K562 (cell line): Measurements from ENCODE around the gene PNKD. TPM values are rescaled to one million over a fixed set of nuclear protein-coding genes. Genes with fewer than 3 reads are reported as not detected.

Experiments used
- ATAC-seq: fragments of 200-7000 bp; cut with Tn5 transposase; 3 replicates; pipeline ENCODE4 v1.9.1; 2020; ENCODE audit warnings: moderate library complexity
- BruUV-seq: library from RNA; stranded (reverse); fragments of 400-500 nt; replicated peaks from 2 replicates; lab custom pipeline; 2021; lab: Mats Ljungman, UMichigan
- CTCF ChIA-PET: fragments of 300-600 bp; formaldehyde crosslinking; extraction: SDS; loops from one replicate; lab custom pipeline; 2021; ENCODE audit warnings: low intra/inter-chr PET ratio; lab: Yijun Ruan, JAX
- POLR2A ChIA-PET: fragments of 300-600, 350-650 bp; sonication (Branson Sonifier 250); formaldehyde crosslinking; extraction: SDS; loops from one replicate; lab custom pipeline; 2021; ENCODE audit warnings: antibody characterized with exemption, inconsistent platforms; lab: Yijun Ruan, JAX
- DNase-seq, 4 experiments: peaks; one replicate each; pipeline versions ENCODE4 v3.0.0 to v3.0.0-alpha.2; 2011 to 2018; ENCODE audit warnings: low spot score in 3 of 4, mixed read lengths in 3 of 4; ENCODE audit errors: extremely low read depth in 1 of 4
- FAIRE-seq: peaks from 2 replicates; lab custom pipeline; 2011; peaks lifted over from hg19 to GRCh38; lab: Jason Lieb, UNC
- H2AFZ ChIP-seq: 2 replicates; pipeline ENCODE4 v1.6.0; 2011; ENCODE audit warnings: low read depth, low read length, control low read depth, inconsistent platforms
- H3K27ac ChIP-seq: fragments of 200-600 bp; 3 replicates; pipeline ENCODE4 v1.8.0; 2011; ENCODE audit warnings: low read depth, mild to moderate bottlenecking, control low read depth, inconsistent platforms, low read length, moderate library complexity, mixed read lengths; ENCODE audit errors: extremely low read depth
- H3K27me3 ChIP-seq, 2 experiments: fragments of 300-600 bp in 1 of 2; 2 replicates in 1 of 2; 3 replicates in 1 of 2; pipeline versions ENCODE4 v1.6.0 to v1.8.0; 2011; ENCODE audit warnings: inconsistent platforms in 2 of 2, low read length in 2 of 2, mild to moderate bottlenecking in 1 of 2, mixed read lengths in 1 of 2, moderate library complexity in 1 of 2; ENCODE audit not compliant: control insufficient read depth in 2 of 2, insufficient read depth in 2 of 2
- H3K36me3 ChIP-seq: fragments of 300-600 bp; 3 replicates; pipeline ENCODE4 v1.8.0; 2011; ENCODE audit warnings: mild to moderate bottlenecking, low read length, inconsistent platforms; ENCODE audit not compliant: control insufficient read depth, insufficient read depth
- H3K4me1 ChIP-seq, 2 experiments: fragments of 200-600 bp in 1 of 2; replicated peaks in 1 of 2; 2 replicates in 1 of 2; 3 replicates in 1 of 2; pipeline versions ENCODE4 v1.5.1 to v1.8.0; 2011; ENCODE audit warnings: inconsistent platforms in 2 of 2, low read length in 2 of 2, mild to moderate bottlenecking in 1 of 2, mixed read lengths in 1 of 2, moderate library complexity in 1 of 2; ENCODE audit not compliant: control insufficient read depth in 2 of 2, insufficient read depth in 2 of 2
- H3K4me2 ChIP-seq: 2 replicates; pipeline ENCODE4 v1.6.1; 2011; ENCODE audit warnings: low read length, control low read depth, inconsistent platforms, mixed read lengths; ENCODE audit not compliant: insufficient read depth
- H3K4me3 ChIP-seq: fragments of 200-600 bp; sonication (generic), shearing (Covaris generic); 2 replicates; pipeline ENCODE4 v1.5.1; 2016; ENCODE audit warnings: control low read depth, inconsistent platforms
- H3K79me2 ChIP-seq: fragments of 200-600 bp; 3 replicates; pipeline ENCODE4 v1.8.0; 2011; ENCODE audit warnings: low read length, inconsistent platforms; ENCODE audit not compliant: control insufficient read depth, insufficient read depth
- H3K9ac ChIP-seq, 2 experiments: 2 replicates each; pipeline versions ENCODE4 v1.6.0 to v1.6.1; 2011; ENCODE audit warnings: low read depth in 2 of 2, low read length in 2 of 2, control low read depth in 1 of 2, inconsistent platforms in 1 of 2, mild to moderate bottlenecking in 1 of 2, mixed read lengths in 1 of 2; ENCODE audit not compliant: insufficient read depth in 1 of 2
- H3K9me1 ChIP-seq: one replicate; pipeline ENCODE4 v1.6.0; 2011; ENCODE audit warnings: inconsistent platforms, mild to moderate bottlenecking, low read length, moderate library complexity; ENCODE audit not compliant: control insufficient read depth, insufficient read depth
- H3K9me3 ChIP-seq: replicated peaks from 2 replicates; pipeline ENCODE4 v1.5.1; 2011; ENCODE audit warnings: low read depth, low read length, inconsistent platforms; ENCODE audit not compliant: control insufficient read depth, insufficient read depth
- H4K20me1 ChIP-seq: replicated peaks from 2 replicates; pipeline ENCODE4 v1.6.1; 2011; ENCODE audit warnings: low read length, inconsistent platforms, mixed read lengths; ENCODE audit not compliant: control insufficient read depth, insufficient read depth
- CREB1 ChIP-seq, 2 experiments: sonication (generic) in 1 of 2; formaldehyde crosslinking in 1 of 2; IDR thresholded peaks; 2 replicates each; pipeline versions ENCODE4 v1.6.1 to v1.8.0; 2012 to 2022; ENCODE audit warnings: inconsistent platforms in 1 of 2, mild to moderate bottlenecking in 1 of 2, missing genetic modification reagents in 1 of 2, moderate library complexity in 1 of 2
- CREM ChIP-seq: IDR thresholded peaks from 2 replicates; pipeline ENCODE4 v1.6.1; 2014; ENCODE audit warnings: antibody characterized with exemption, low read depth
- EP300 ChIP-seq: IDR thresholded peaks from 2 replicates; pipeline ENCODE4 v1.6.1; 2012; ENCODE audit warnings: low read length, improper control_type of control experiment
- FOXA3 ChIP-seq, 2 experiments: fragments of 450-650 bp in 1 of 2; sonication (generic) in 1 of 2; formaldehyde crosslinking; IDR thresholded peaks in 1 of 2; conservative IDR thresholded peaks in 1 of 2; 2 replicates each; pipeline versions ENCODE4 v1.4.0 to v1.8.0; 2020 to 2022; ENCODE audit warnings: mild to moderate bottlenecking in 2 of 2, missing genetic modification reagents in 1 of 2
- FOXK2 ChIP-seq, 2 experiments: fragments of 450-650 bp; IDR thresholded peaks in 1 of 2; conservative IDR thresholded peaks in 1 of 2; 2 replicates each; pipeline ENCODE4 v1.6.1; 2016; ENCODE audit warnings: low read depth in 2 of 2, mild to moderate bottlenecking in 1 of 2
- KDM2B ChIP-seq: fragments of 250-450 bp; sonication (Bioruptor Pico); IDR thresholded peaks from 2 replicates; pipeline ENCODE4 v1.8.0; 2021; ENCODE audit warnings: mild to moderate bottlenecking, moderate library complexity
- KLF16 ChIP-seq: IDR thresholded peaks from 2 replicates; pipeline ENCODE4 v1.6.1; 2016; ENCODE audit warnings: antibody characterized with exemption
- LEF1 ChIP-seq: fragments of 450-650 bp; IDR thresholded peaks from 2 replicates; pipeline ENCODE4 v1.6.1; 2016; ENCODE audit warnings: mild to moderate bottlenecking
- MYC ChIP-seq, 2 experiments: fragments of 250-450 bp in 1 of 2; sonication (Bioruptor Pico) in 1 of 2; IDR thresholded peaks; 2 replicates each; pipeline versions ENCODE4 v1.5.1 to v1.6.1; 2012 to 2021; ENCODE audit warnings: low read depth in 2 of 2, borderline replicate concordance in 1 of 2, improper control_type of control experiment in 1 of 2, low read length in 1 of 2, mild to moderate bottlenecking in 1 of 2, moderate library complexity in 1 of 2
- MYNN ChIP-seq, 2 experiments: sonication (generic); formaldehyde crosslinking in 1 of 2; IDR thresholded peaks; 2 replicates each; pipeline versions ENCODE4 v1.5.0 to v1.6.1; 2016 to 2020; ENCODE audit warnings: antibody characterized with exemption in 1 of 2, missing genetic modification reagents in 1 of 2
- NCOA1 ChIP-seq: fragments of 450-650 bp; IDR thresholded peaks from 2 replicates; pipeline ENCODE4 v1.6.1; 2016; ENCODE audit warnings: low read depth
- POLR2AphosphoS2 ChIP-seq: IDR thresholded peaks from 2 replicates; pipeline ENCODE4 v1.6.1; 2012; ENCODE audit warnings: low read length, improper control_type of control experiment
- RAD21 ChIP-seq, 2 experiments: fragments of 250-450 bp in 1 of 2; fragments of 450-650 bp in 1 of 2; sonication (Bioruptor Pico) in 1 of 2; formaldehyde crosslinking in 1 of 2; IDR thresholded peaks in 1 of 2; conservative IDR thresholded peaks in 1 of 2; 2 replicates each; pipeline versions ENCODE4 v1.4.0 to v1.8.0; 2020 to 2022; ENCODE audit warnings: mild to moderate bottlenecking in 2 of 2, moderate library complexity in 1 of 2
- RBBP5 ChIP-seq: fragments of 200-600 bp; sonication (generic); IDR thresholded peaks from 2 replicates; pipeline ENCODE4 v1.6.1; 2012; ENCODE audit warnings: borderline replicate concordance, mild to moderate bottlenecking, low read length, control low read depth, inconsistent platforms; ENCODE audit not compliant: insufficient read depth, poor library complexity, severe bottlenecking
- RNF2 ChIP-seq: sonication (generic); IDR thresholded peaks from 2 replicates; pipeline ENCODE4 v1.6.1; 2016
- SIN3A ChIP-seq, 2 experiments: fragments of 150-350 bp in 1 of 2; IDR thresholded peaks; 2 replicates each; pipeline ENCODE4 v1.6.1; 2011 to 2016; ENCODE audit warnings: borderline replicate concordance in 2 of 2, low read depth in 2 of 2, low read length in 2 of 2, mild to moderate bottlenecking in 2 of 2, moderate library complexity in 2 of 2; ENCODE audit not compliant: control insufficient read depth in 1 of 2
- SOX6 ChIP-seq: fragments of 450-650 bp; IDR thresholded peaks from 2 replicates; pipeline ENCODE4 v1.6.1; 2014; ENCODE audit warnings: mild to moderate bottlenecking
- TAF9B ChIP-seq: fragments of 450-650 bp; IDR thresholded peaks from 2 replicates; pipeline ENCODE4 v1.6.1; 2018; ENCODE audit warnings: mild to moderate bottlenecking; ENCODE audit not compliant: partially characterized antibody
- ZNF143 ChIP-seq: sonication (generic); formaldehyde crosslinking; IDR thresholded peaks from 2 replicates; pipeline ENCODE4 v1.9.0; 2022; ENCODE audit warnings: mild to moderate bottlenecking, missing genetic modification reagents
- ZNF584 ChIP-seq: fragments of 200-800 bp; sonication (Bioruptor generic); IDR thresholded peaks from 2 replicates; pipeline ENCODE4 v1.6.1; 2016; ENCODE audit warnings: low read depth, mild to moderate bottlenecking, missing genetic modification characterization, missing compliant biosample characterization
- ZNF644 ChIP-seq: fragments of 200-800 bp; sonication (Bioruptor generic); IDR thresholded peaks from 2 replicates; pipeline ENCODE4 v1.6.1; 2016; ENCODE audit warnings: low read depth, missing genetic modification characterization, missing compliant biosample characterization
- WGBS: fragments of 100-300 bp; shearing (Covaris generic); methylation state at CpG from one replicate; pipeline ENCODE4 v1.1.6; 2016; ENCODE audit warnings: low coverage, mixed read lengths; ENCODE audit not compliant: insufficient coverage; ENCODE audit errors: missing lambda C conversion rate; 5-methylcytosine and 5-hydroxymethylcytosine counted together
- in situ Hi-C: fragments of 300-500 bp; cut with MboI; formaldehyde crosslinking; loops from 4 replicates; pipeline ENCODE4 v1.15.0; 2018; ENCODE audit warnings: inconsistent platforms, mixed read lengths
- intact Hi-C: fragments of 100-400 bp; cut with micrococcal nuclease; formaldehyde crosslinking; loops from 2 replicates; pipeline ENCODE4 v1.14.2; 2022
- polyA plus RNA-seq, 8 experiments: library from polyadenylated mRNA; depleted of rRNA in 4 of 8; stranded (reverse) in 5 of 8; unstranded in 3 of 8; fragments of >200 nt; fragmentation: Nextera tagmentation in 2 of 8; fragmentation: Illumina TruSeq in 1 of 8; extraction: Ambion mirVana in 2 of 8; extraction: Trizol in 1 of 8; gene quantifications; 2 replicates each; pipeline versions ENCODE4 v1.2.1 to v1.2.3, GENCODE V29; 2011 to 2014; ENCODE audit warnings: inconsistent platforms in 1 of 8, missing spikeins in 1 of 8
- total RNA-seq, 7 experiments: library from RNA; depleted of rRNA in 6 of 7; stranded (reverse); fragments of >200 nt in 6 of 7; fragmentation: Illumina TruSeq in 2 of 7; extraction: Trizol in 2 of 7; gene quantifications; 2 replicates each; pipeline versions ENCODE4 v1.2.1 to v1.2.3, GENCODE V29; 2011 to 2021; ENCODE audit warnings: low replicate concordance in 1 of 7

The PNKD gene
- total and polyA plus RNA-seq, 9 of the 15 experiments (the other 6 are each of a cell fraction or from before 2014, with no cell fraction given), result 26.0 to 105 (median 60.1) TPM

DNA sequence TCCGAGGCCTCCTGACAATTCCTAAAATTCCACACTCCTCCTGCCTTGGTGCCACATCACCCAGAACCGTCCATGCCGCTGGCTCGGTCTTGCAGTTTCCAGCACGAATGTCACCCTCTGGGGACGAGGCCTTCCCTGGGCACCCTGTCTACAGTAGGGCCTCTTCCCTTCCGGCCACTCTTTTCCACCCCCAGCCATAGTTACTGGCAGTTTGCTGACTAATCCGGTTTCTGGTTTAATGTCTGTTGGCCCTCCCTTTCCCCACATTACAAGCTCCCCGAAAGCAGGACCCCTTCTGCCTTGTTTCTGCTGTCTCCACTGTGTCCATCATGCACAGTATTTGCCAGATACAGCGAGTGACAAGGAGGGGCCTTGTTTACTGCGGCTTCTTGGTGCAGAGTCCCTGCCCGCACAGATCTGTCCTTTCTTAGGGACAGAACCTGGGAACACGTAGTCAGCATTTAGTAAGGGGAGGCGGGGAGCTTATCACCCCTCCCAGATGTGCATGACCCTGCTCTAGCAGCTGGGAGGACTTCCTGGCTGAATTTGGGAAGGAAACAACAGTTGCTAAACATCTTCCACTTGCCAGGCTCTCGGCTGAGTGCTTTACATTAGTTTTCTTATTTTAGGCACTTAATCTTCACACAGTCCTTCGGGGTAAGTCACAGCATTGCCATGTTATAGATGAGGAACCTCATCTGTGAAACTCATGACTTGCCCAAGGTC lies 62.8 kb downstream of the PNKD start:
- POLR2A ChIA-PET, result interaction anchor here (0.6 to 2.2 kb wide), 10 partner anchors 9 to 54 kb away, joined by 3 to 7 read pairs (median 4); no protein-coding TSS in a partner anchor
- peak; percentile 93 for ATAC-seq
- FAIRE-seq, result peak; percentile 99
- TF ChIP-seq KDM2B (CRISPR knock-in tag) (no peak), RAD21 (CRISPR knock-in tag; conservative IDR thresholded peaks at IDR 0.05 in 1 of 2, IDR thresholded peaks at IDR 0.05 in 1 of 2) (peak in 1 of 2 experiments; percentile 2; a peak in 1 of 4 replicates), ZNF644 (tag) (0 out of 2 replicates have a peak, but pooled peaks have one; percentile 61), SIN3A (IDR thresholded peaks at IDR 0.05; ENCODE audit: borderline replicate concordance in 2 of 2, control insufficient read depth in 1 of 2, low read depth in 2 of 2, low read length in 2 of 2) (peak; percentile 50 to 68; a peak in 2 of 4 replicates), TAF9B (peak; percentile 71), ZNF143 (CRISPR knock-in tag) (no peak), MYC (IDR thresholded peaks at IDR 0.05; ENCODE audit: low read depth, low read length) (0 out of 2 replicates have a peak, but pooled peaks have one; percentile 34), MYC (CRISPR knock-in tag; IDR thresholded peaks at IDR 0.05; ENCODE audit: borderline replicate concordance, low read depth) (peak; percentile 37; the same call in 1 of the 2 replicates), MYNN (IDR thresholded peaks at IDR 0.05) (peak; percentile 57), MYNN (CRISPR knock-in tag; IDR thresholded peaks at IDR 0.05) (no peak), CREM (peak; percentile 63), FOXA3 (CRISPR knock-in tag; conservative IDR thresholded peaks at IDR 0.05 in 1 of 2, IDR thresholded peaks at IDR 0.05 in 1 of 2) (peak in 1 of 2 experiments; percentile 43; a peak in 1 of 4 replicates), ZNF584 (CRISPR knock-in tag) (peak; percentile 52; the same call in 1 of the 2 replicates), LEF1 (peak; percentile 91), NCOA1 (peak; percentile 57), CREB1 (IDR thresholded peaks at IDR 0.05) (peak; percentile 65), CREB1 (CRISPR knock-in tag; IDR thresholded peaks at IDR 0.05) (no peak), EP300 (peak; percentile 65), RBBP5 (peak; percentile 80), FOXK2 (conservative IDR thresholded peaks at IDR 0.05 in 1 of 2, IDR thresholded peaks at IDR 0.05 in 1 of 2; ENCODE audit: low read depth in 2 of 2) (peak; percentile 91 to 96), POLR2AphosphoS2 (no peak), KLF16 (peak; percentile 40; the same call in 1 of the 2 replicates), SOX6 (peak; percentile 61; the same call in 1 of the 2 replicates), RNF2 (peak; percentile 87)

More for the DNA sequence above, 62.8 kb downstream of the PNKD start:
- TSS peak; percentile 76 for BruUV-seq
- intact Hi-C loops, result no loop called here
- peak; percentile 70 to 91 (median 83) for DNase-seq
- Histone ChIP-seq H2AFZ (peak overlapping the region; percentile 83), H3K4me3 (peak overlapping the region; percentile 27), H3K79me2 (peaks cover 29% of the 10 kb centered on the region), H3K27me3 (no peaks in the 10 kb centered on the region), H3K9me3 (no peaks in the 10 kb centered on the region), H3K9me1 (no peaks in the 10 kb centered on the region), H3K4me1 (peaks cover 29 to 36% of the 10 kb centered on the region in 2 experiments), H4K20me1 (no peaks in the 10 kb centered on the region), H3K4me2 (peak overlapping the region; percentile 90), H3K36me3 (0 out of 3 replicates have a peak, but pooled peaks cover 2% of the 10 kb centered on the region), H3K27ac (peak overlapping the region; percentile 98), H3K9ac (peak overlapping the region; percentile 85 to 95)
- CTCF ChIA-PET, result no interaction called here
- in situ Hi-C loops, result no loop called here
- WGBS, result 4% methylated on average over 13 of the region's 16 CpGs
